Neural crest cell (in vitro differentiated cells): ENCODE data around the gene EIF3K. TPM values are rescaled to one million over a fixed set of nuclear protein-coding genes. Genes with fewer than 3 reads are reported as not detected.
"Not testable (repeated sequence)": the region's sequence is repeated elsewhere in the genome, so short reads cannot be mapped to it uniquely, and the experiment has no call there.

Source experiments
- DNase-seq: peaks from one replicate; pipeline ENCODE4 v3.0.0; 2021; ENCODE audit warnings: low read depth, mixed read lengths, low spot score
- H3K27ac Mint-ChIP-seq: one replicate; pipeline ENCODE4 v1.8.0; 2021; ENCODE audit warnings: mild to moderate bottlenecking, mixed read lengths; ENCODE audit not compliant: unreplicated experiment
- H3K27me3 Mint-ChIP-seq: 2 replicates; pipeline ENCODE4 v1.8.0; 2021; ENCODE audit warnings: low read depth, mild to moderate bottlenecking, mixed read lengths
- H3K36me3 Mint-ChIP-seq: 2 replicates; pipeline ENCODE4 v1.8.0; 2021; ENCODE audit warnings: low read depth, mild to moderate bottlenecking, mixed read lengths
- H3K4me1 Mint-ChIP-seq: 2 replicates; pipeline ENCODE4 v1.8.0; 2021; ENCODE audit warnings: mixed read lengths
- H3K4me3 Mint-ChIP-seq: one replicate; pipeline ENCODE4 v1.8.0; 2021; ENCODE audit warnings: mild to moderate bottlenecking, mixed read lengths
- H3K9me3 Mint-ChIP-seq: 2 replicates; pipeline ENCODE4 v1.8.0; 2021; ENCODE audit warnings: mixed read lengths
- CTCF ChIP-seq: fragments of 200-600 bp; sonication (generic); conservative IDR thresholded peaks from 2 replicates; pipeline ENCODE4 v1.5.0; 2021; ENCODE audit warnings: antibody characterized with exemption, mild to moderate bottlenecking
- total RNA-seq: library from RNA; stranded (reverse); gene quantifications from 2 replicates; pipeline ENCODE4 v1.2.1, GENCODE V29; 2021

Gene EIF3K
- total RNA-seq, 1 donor from 2014 or later, result 255 TPM

GRCh38 chr19:38592940-38593339 lies 26.0 kb upstream of the EIF3K start:
- Mint-ChIP-seq H3K27ac (no peak overlapping the region), H3K4me3 (no peak overlapping the region), H3K27me3 (peaks cover 16% of the 10 kb centered on the region), H3K36me3 (no peaks in the 10 kb centered on the region), H3K9me3 (no peaks in the 10 kb centered on the region), H3K4me1 (peaks cover 4% of the 10 kb centered on the region)
- DNase-seq, result no peak
- TF ChIP-seq CTCF, result peak; percentile 16

GRCh38 chr19:38596057-38596981 lies 22.7 kb upstream of the EIF3K start:
- peaks cover 4% of the 10 kb centered on the region for H3K4me1 Mint-ChIP-seq
- H3K27ac Mint-ChIP-seq, result no peak overlapping the region
- peaks cover 16% of the 10 kb centered on the region for H3K27me3 Mint-ChIP-seq
- H3K9me3 Mint-ChIP-seq, result no peaks in the 10 kb centered on the region
- H3K36me3 Mint-ChIP-seq, result no peaks in the 10 kb centered on the region
- peak overlapping the region; percentile 84 for H3K4me3 Mint-ChIP-seq
- no peak for TF ChIP-seq CTCF
- peak; percentile 65 for DNase-seq

- Mint-ChIP-seq H3K27ac (no peak overlapping the region), H3K27me3 (peaks cover 16% of the 10 kb centered on the region), H3K9me3 (no peaks in the 10 kb centered on the region), H3K4me3 (no peak overlapping the region), H3K36me3 (no peaks in the 10 kb centered on the region), H3K4me1 (peaks cover 4% of the 10 kb centered on the region)
- no peak for DNase-seq
- TF ChIP-seq CTCF, result no peak
Measured at GRCh38 chr19:38597075-38597474, 21.9 kb upstream of the EIF3K start.

GRCh38 chr19:38599722-38600121 lies 19.3 kb upstream of the EIF3K start:
- no peak for TF ChIP-seq CTCF
- Mint-ChIP-seq H3K36me3 (no peaks in the 10 kb centered on the region), H3K27ac (no peak overlapping the region), H3K27me3 (peaks cover 16% of the 10 kb centered on the region), H3K9me3 (no peaks in the 10 kb centered on the region), H3K4me1 (peaks cover 4% of the 10 kb centered on the region), H3K4me3 (no peak overlapping the region)
- DNase-seq, result no peak

GRCh38 chr19:38602856-38603255 lies 16.1 kb upstream of the EIF3K start:
- not testable (repeated sequence) for H3K27ac Mint-ChIP-seq, H3K9me3 Mint-ChIP-seq, H3K27me3 Mint-ChIP-seq, H3K4me1 Mint-ChIP-seq, DNase-seq, H3K36me3 Mint-ChIP-seq, H3K4me3 Mint-ChIP-seq

- no peak for DNase-seq
- Mint-ChIP-seq H3K36me3 (no peaks in the 10 kb centered on the region), H3K9me3 (no peaks in the 10 kb centered on the region), H3K4me1 (no peaks in the 10 kb centered on the region), H3K27me3 (no peaks in the 10 kb centered on the region), H3K4me3 (no peak overlapping the region), H3K27ac (no peak overlapping the region)
- TF ChIP-seq CTCF, result no peak
Measured at GRCh38 chr19:38606131-38606530, 12.9 kb upstream of the EIF3K start.
